WI38 (cell line): Measurements from ENCODE around the gene CFB.
A peak's percentile ranks its signal among the peaks of the same experiment; 100 is the strongest.
"Not testable (repeated sequence)": the region's sequence is repeated elsewhere in the genome, so short reads cannot be mapped to it uniquely, and the experiment has no call there.

Source experiments
- H3K4me3 ChIP-seq: 2 replicates; pipeline ENCODE4 v1.5.1; 2011; ENCODE audit warnings: low read depth, mild to moderate bottlenecking, control low read depth, low read length
- TF ChIP-seq, protein P1 (sequence below): IDR thresholded peaks from 2 replicates; pipeline ENCODE4 v1.5.1; 2012; ENCODE audit warnings: low read depth, mild to moderate bottlenecking, control low read depth, low read length

Gene CFB

DNA sequence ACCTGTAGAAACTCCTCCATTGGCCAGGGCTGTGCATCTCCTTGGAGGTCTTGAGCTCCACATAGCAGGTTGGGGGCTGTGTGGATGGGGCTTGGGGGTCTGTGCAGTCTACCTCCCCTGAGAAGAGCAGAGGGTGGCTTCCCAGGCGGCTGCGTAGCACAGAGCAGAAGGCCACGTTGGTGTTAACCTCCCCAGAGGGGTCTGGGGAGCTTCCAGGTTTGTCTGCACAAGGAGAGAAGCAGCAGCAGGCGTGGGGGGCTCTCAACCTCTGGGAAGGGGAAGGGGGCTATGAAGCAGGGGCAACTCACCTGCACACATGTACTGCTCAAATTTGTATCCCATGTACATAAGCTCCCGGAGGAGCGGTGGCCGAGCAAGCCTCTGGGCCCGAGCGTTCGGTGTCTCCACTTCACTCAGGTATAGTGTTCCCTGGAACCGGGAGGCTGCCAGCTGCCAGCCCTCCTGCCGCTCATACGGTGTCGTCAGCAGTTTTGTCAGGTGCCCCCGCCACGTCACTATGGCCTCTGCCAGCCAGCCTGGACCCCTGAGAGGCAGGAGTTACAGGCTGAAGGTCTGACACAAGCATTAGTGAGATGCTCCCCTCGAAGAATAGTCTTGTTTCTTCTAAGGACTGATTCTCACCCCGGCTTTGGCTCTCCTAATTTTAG is 24.8 kb downstream of the CFB start:
- H3K4me3 ChIP-seq = peak overlapping the region; percentile 83
- TF ChIP-seq, protein P1, sequence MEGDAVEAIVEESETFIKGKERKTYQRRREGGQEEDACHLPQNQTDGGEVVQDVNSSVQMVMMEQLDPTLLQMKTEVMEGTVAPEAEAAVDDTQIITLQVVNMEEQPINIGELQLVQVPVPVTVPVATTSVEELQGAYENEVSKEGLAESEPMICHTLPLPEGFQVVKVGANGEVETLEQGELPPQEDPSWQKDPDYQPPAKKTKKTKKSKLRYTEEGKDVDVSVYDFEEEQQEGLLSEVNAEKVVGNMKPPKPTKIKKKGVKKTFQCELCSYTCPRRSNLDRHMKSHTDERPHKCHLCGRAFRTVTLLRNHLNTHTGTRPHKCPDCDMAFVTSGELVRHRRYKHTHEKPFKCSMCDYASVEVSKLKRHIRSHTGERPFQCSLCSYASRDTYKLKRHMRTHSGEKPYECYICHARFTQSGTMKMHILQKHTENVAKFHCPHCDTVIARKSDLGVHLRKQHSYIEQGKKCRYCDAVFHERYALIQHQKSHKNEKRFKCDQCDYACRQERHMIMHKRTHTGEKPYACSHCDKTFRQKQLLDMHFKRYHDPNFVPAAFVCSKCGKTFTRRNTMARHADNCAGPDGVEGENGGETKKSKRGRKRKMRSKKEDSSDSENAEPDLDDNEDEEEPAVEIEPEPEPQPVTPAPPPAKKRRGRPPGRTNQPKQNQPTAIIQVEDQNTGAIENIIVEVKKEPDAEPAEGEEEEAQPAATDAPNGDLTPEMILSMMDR = no peak

- peak overlapping the region; percentile 83 for H3K4me3 ChIP-seq
- TF ChIP-seq, protein P1 = no peak
Measured at GRCh38 chr6:31971279-31971992, 25.5 kb downstream of the CFB start.

DNA sequence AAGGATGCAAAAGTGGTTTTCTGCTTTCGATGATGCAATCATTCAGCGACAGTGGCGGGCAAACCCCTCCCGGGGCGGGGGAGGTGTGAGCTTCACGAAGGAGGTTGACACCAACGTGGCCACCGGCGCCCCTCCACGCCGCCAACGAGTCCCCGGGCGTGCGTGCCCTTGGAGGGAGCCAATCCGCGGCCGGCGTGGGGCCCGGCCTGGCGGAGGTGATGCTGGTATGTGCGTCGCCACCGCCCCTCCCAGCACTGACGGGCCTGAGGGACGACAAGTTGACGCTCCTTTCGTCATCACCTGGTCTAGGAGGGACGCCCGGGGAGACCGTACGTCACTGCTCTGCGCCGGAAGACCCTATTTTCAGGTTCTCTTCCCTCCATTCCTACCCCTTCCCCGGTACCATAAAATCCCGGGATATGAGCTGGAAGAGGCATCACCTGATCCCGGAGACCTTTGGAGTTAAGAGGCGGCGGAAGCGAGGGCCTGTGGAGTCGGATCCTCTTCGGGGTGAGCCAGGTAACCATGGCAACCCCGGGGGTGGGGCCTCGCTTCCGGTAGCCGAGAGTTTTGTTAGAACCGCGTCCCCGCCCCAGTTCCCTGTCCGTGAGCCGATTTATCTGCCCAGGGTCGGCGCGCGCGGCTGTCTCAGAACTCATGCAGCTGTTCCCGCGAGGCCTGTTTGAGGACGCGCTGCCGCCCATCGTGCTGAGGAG is 26.3 kb downstream of the CFB start, which contains the start of gene DXO:
Gene DXO, minus strand, starts transcription at position 146 of the 716 bp plus-strand sequence. CDS start 463 bp downstream, outside the sequence.
- TF ChIP-seq, protein P1 = no peak
- peak within 1 kb of the TSS; percentile 83 for H3K4me3 ChIP-seq

DNA sequence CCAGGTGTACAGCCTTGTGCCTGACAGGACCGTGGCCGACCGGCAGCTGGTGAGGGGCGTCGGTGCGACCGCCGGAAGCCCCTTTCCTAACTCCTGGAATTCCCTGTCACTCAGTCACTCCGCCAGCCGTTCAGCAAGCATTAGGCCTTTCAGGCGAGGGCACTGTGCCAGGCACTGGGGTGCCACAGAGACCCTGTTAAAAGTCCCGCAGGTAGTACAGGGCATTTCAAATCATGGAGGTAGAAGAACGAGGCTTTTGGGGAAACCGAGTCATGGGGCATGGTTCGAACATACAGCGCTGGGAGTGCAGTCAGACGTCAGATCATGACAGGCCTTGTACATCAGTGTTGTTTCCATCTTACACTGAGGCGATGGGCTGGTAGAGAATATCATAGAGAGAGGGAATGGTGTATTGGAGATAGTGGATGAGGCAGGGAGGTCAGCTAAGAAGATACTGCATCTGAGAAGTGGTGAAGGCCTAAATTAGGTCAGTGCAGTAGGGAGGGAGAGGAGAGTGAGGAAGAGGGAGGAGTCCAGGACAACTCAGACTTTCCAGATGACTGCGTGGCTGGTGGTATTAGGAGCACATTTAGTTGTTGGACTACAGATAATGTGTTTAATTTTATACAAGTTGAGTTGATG is 26.9 kb downstream of the CFB start:
- TF ChIP-seq, protein P1 = no peak
- peak overlapping the region; percentile 83 for H3K4me3 ChIP-seq

GRCh38 chr6:31976065-31976464 is 30.2 kb downstream of the CFB start:
- not testable (repeated sequence) for H3K4me3 ChIP-seq

DNA sequence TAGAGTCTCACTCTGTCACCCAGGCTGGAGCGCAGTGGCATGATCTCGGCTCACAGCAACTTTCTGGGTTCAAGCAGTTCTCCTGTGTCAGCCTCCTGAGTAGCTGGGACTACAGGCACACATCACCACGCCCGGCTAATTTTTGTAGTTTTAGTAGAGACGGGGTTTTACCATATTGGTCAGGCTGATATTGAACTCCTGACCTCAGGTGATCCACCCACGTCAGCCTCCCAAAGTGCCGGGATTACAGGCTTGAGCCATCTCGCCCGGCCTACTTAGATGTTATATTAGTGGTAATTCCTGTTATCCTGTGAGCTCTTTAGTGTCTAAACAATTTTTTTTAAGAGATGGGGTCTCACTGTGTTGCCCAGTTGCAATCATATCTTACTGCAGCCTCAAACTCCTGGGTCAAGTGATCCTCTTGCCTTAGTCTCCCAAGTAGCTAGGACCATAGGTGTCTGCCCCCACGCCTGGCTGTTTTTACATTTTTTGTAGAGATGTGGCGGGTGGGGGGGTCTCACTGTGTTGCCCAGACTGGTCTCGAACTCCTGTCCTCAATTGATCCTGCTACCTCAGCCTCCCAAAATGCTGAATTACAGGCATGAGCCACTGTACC is 32.0 kb downstream of the CFB start:
- H3K4me3 ChIP-seq = no peak overlapping the region
- TF ChIP-seq, protein P1 = no peak

GRCh38 chr6:31978831-31979230 is 32.9 kb downstream of the CFB start:
- no peak overlapping the region for H3K4me3 ChIP-seq
- TF ChIP-seq, protein P1 = no peak
